Posterior vena cava (tissue), 2 donors: Measurements from ENCODE around the gene TPT1. TPM values are rescaled to one million over a fixed set of nuclear protein-coding genes. Genes with fewer than 3 reads are reported as not detected.

Source experiments
- DNase-seq: peaks from one replicate; pipeline ENCODE4 v3.0.0-alpha.2; 2020; ENCODE audit warnings: low spot score
- intact Hi-C, 2 donors: fragments of 100-400 bp; cut with DNase I; formaldehyde crosslinking; loops; one replicate each; pipeline versions ENCODE4 v1.14.1 to v1.14.2; 2022 to 2023
- total RNA-seq, 2 donors: library from RNA; stranded (reverse); fragmentation: NEBNext Ultra II Directional; extraction: Animal tissue kit (Norgen Biotek cat#: 25700); gene quantifications; one replicate each; pipeline ENCODE4 v1.2.1, GENCODE V29; 2021
- donor health status: DM: yes; HTN: yes; CAD: no.
- donor health status: DM: yes; HTN: yes; CAD: no.

TPT1 gene
- total RNA-seq, 2 donors from 2014 or later, result 3,403 to 4,073 TPM

DNA sequence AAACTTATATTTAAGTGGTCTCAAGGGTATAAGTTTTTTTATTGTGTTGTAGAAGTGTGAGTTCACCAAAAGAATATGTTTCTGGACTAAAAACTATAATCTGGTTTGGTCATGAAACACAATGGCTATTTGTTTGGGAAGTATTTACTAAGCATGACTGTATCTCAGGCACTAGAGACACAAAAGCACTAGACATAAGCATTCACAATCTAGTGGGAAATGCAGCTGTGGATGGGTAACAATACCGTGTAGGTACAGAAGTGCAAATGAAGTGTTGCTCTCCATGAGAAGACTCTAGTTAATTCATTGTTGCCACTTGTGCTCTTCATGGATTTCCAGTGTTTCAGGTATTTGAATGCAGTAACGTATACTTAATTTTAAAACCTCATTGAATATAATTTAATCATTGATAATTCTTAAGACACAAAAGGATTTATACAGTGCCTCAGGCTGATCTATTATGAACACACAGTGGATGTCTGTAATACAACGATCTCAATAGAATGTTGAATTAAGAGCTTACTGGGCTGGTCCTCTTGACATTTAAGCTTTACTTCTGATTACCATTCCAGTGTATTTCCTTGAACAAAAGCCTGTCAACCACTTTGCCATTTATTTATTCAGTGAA, 50.9 kb downstream of the TPT1 start:
- intact Hi-C loops, result loop anchor here in 1 of 2 donors (10.0 kb wide), 1 partner anchor 75 kb away; no protein-coding TSS in a partner anchor
- no peak for DNase-seq

Other genes starting within 250 kb of the TPT1 start
- 10 to 100 TPM; 13.0 to 15.9 TPM for gene GTF2F2, start 220.7 kb downstream of the TPT1 start, total RNA-seq
- under 1 TPM in 1 of 2 donors, not detected in 1; 0.23 TPM for gene KCTD4, start 140.1 kb downstream of the TPT1 start, total RNA-seq
- 10 to 100 TPM; 19.7 to 23.7 TPM for gene SLC25A30, start 77.2 kb upstream of the TPT1 start, total RNA-seq
- 10 to 100 TPM; 21.7 to 27.9 TPM for gene COG3, start 123.8 kb upstream of the TPT1 start, total RNA-seq